Measurements from ENCODE around the gene COL13A1.

GRCh38 chr10:69829775-69830174 is 28.1 kb downstream of the COL13A1 start:
- TF ChIP-seq CTCF (IDR thresholded peaks at IDR 0.05), result no peak
- TF ChIP-seq POLR2AphosphoS5 (IDR thresholded peaks at IDR 0.05), result no peak
- TF ChIP-seq EP300 (IDR thresholded peaks at IDR 0.05), result no peak
- no peak for TF ChIP-seq POLR2A (IDR thresholded peaks at IDR 0.05; ENCODE audit: low read depth)
